ENCODE measurements around the gene OARD1. TPM values are rescaled to one million over a fixed set of nuclear protein-coding genes. Genes with fewer than 3 reads are reported as not detected.

Gene OARD1
- total and polyA plus RNA-seq, 3 donors from 2014 or later = 47.6 to 90.8 (median 55.8) TPM

DNA sequence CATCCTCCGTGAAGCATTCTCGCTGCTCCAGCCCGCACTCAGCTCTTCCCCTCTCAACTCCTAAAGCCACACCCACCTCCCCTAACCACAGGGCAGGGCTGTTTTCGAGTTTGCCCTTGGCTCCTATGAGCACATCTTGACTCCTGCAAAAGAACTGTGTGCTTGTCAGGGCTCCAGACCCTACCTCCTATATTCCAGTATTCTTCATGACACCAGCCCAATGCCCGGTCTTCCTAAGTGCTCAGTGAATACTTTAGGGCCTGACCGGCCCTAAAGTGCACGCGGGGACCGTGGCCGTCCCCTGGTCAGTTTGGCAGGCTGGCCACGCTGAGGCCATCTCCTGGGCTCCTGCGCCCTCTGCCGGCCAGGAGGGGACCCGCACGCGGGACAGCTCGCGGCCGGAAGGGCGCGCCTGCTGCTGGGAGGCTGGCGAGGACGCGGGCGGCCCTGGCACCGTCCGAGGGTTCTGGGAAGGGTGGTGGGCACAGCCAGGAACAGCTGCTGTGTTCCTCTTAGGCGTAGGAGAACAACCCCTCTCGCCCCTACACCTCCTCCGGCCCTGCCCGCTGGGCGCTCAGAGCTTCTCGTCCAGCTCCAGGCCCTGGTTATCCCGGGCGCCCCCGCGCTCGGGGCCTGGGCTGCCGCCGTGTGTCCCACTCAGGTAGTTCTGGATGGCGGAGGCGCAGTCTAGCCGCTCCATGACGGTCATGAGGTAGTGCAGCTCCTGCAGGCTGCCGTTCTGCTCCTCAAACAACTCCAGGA lies 44.2 kb downstream of the OARD1 start:
- TF ChIP-seq POLR2A (IDR thresholded peaks at IDR 0.05) = no peak
- TF ChIP-seq, protein P1, sequence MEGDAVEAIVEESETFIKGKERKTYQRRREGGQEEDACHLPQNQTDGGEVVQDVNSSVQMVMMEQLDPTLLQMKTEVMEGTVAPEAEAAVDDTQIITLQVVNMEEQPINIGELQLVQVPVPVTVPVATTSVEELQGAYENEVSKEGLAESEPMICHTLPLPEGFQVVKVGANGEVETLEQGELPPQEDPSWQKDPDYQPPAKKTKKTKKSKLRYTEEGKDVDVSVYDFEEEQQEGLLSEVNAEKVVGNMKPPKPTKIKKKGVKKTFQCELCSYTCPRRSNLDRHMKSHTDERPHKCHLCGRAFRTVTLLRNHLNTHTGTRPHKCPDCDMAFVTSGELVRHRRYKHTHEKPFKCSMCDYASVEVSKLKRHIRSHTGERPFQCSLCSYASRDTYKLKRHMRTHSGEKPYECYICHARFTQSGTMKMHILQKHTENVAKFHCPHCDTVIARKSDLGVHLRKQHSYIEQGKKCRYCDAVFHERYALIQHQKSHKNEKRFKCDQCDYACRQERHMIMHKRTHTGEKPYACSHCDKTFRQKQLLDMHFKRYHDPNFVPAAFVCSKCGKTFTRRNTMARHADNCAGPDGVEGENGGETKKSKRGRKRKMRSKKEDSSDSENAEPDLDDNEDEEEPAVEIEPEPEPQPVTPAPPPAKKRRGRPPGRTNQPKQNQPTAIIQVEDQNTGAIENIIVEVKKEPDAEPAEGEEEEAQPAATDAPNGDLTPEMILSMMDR (IDR thresholded peaks at IDR 0.05) = peak; percentile 91 to 96 (median 95)
- 2% methylated on average over 7 to 44 of the region's 45 CpGs for WGBS, 2 donors
- Histone ChIP-seq H3K36me3 (ENCODE audit: low read depth, missing control alignments) (no peaks in the 10 kb centered on the region), H3K4me1 (peaks cover 11% of the 10 kb centered on the region), H3K27ac (peak overlapping the region; percentile 8 to 34), H3K27me3 (no peaks in the 10 kb centered on the region), H3K9me3 (no peaks in the 10 kb centered on the region), H3K4me3 (peak overlapping the region; percentile 63 to 64)
- peak; percentile 90 for DNase-seq
- intact Hi-C loops (cut with DNase I; ENCODE audit: low total_unique reads) = no loop called here

DNA sequence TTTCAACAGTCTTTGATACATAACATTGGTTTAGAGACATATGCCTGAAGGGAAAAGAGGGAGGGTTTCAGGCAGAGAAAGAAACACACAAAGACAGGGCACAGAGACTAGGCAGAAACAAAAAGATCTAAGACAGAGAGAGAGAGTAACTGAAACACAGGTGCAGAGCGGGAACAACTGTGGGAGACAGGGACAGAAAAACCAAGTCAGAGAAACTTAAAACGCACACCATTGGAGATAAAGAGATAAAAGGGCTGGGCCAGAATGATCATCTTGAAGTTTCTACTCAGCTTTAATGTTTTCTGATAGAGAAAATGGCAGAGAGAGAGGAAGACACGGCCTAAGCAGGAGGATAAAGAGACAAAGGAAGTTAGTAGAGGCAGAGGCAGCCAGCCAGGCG lies 44.9 kb downstream of the OARD1 start:
- Histone ChIP-seq H3K9me3 (no peaks in the 10 kb centered on the region), H3K4me1 (peaks cover 11% of the 10 kb centered on the region), H3K27ac (no peak overlapping the region), H3K36me3 (ENCODE audit: low read depth, missing control alignments) (no peaks in the 10 kb centered on the region), H3K27me3 (no peaks in the 10 kb centered on the region), H3K4me3 (peak overlapping the region in 1 of 2 donors; percentile 64)
- 33 to 39% methylated on average over 4 of the region's 4 CpGs for WGBS, 2 donors
- TF ChIP-seq POLR2A (IDR thresholded peaks at IDR 0.05) = no peak
- TF ChIP-seq, protein P1 (IDR thresholded peaks at IDR 0.05) = no peak
- intact Hi-C loops (cut with DNase I; ENCODE audit: low total_unique reads) = no loop called here
- no peak for DNase-seq

GRCh38 chr6:41025966-41026530 lies 46.1 kb downstream of the OARD1 start:
- Histone ChIP-seq H3K9me3 (no peaks in the 10 kb centered on the region), H3K27me3 (no peaks in the 10 kb centered on the region), H3K4me3 (no peak overlapping the region), H3K4me1 (peaks cover 11% of the 10 kb centered on the region), H3K36me3 (ENCODE audit: low read depth, missing control alignments) (no peaks in the 10 kb centered on the region), H3K27ac (no peak overlapping the region)
- TF ChIP-seq, protein P1 (IDR thresholded peaks at IDR 0.05) = no peak
- TF ChIP-seq POLR2A (IDR thresholded peaks at IDR 0.05) = no peak
- no peak for DNase-seq
- intact Hi-C loops (cut with DNase I; ENCODE audit: low total_unique reads) = no loop called here
- 76 to 88% methylated on average over 3 of the region's 3 CpGs for WGBS, 2 donors

DNA sequence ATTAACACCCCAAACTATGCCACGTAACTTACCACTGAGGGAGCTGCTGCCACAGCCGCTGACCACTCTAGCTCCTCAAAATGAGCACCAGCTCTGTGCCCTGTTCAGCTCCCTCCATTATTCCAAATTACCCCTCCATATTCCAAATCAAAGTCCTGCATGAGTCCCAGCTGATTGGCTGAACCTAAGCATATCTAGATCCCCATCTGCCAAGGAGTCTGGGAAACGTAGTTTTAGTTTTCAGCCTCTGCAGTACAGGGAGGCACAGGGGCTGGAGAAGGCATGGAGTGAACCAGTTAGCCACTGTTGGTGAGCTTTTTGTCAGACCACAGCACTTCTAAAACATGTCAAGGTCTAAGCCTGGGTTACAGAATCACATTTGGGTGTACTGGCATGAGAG lies 49.0 kb downstream of the OARD1 start:
- H3K27me3 ChIP-seq = no peaks in the 10 kb centered on the region
- no peaks in the 10 kb centered on the region for H3K9me3 ChIP-seq
- intact Hi-C loops (cut with DNase I; ENCODE audit: low total_unique reads) = no loop called here
- H3K4me1 ChIP-seq = peaks cover 6% of the 10 kb centered on the region
- H3K4me3 ChIP-seq = no peak overlapping the region
- no peak for DNase-seq
- 96% methylated on average over 3 of the region's 3 CpGs for WGBS, 2 donors
- H3K27ac ChIP-seq = no peak overlapping the region
- no peak for TF ChIP-seq POLR2A (IDR thresholded peaks at IDR 0.05)
- TF ChIP-seq, protein P1 (IDR thresholded peaks at IDR 0.05) = no peak
- no peaks in the 10 kb centered on the region for H3K36me3 ChIP-seq (ENCODE audit: low read depth, missing control alignments)
